Karpas-422 (cell line): ENCODE measurements around the gene TNPO1. TPM values are rescaled to one million over a fixed set of nuclear protein-coding genes. Genes with fewer than 3 reads are reported as not detected.

Source experiments
- DNase-seq: peaks from one replicate; pipeline ENCODE4 v3.0.0-alpha.2; 2015
- H2AFZ ChIP-seq: fragments of 200-600 bp; sonication (generic); 2 replicates; pipeline ENCODE4 v1.6.1; 2014; ENCODE audit warnings: antibody characterized with exemption, low read length, mixed read lengths
- H3K27ac ChIP-seq: fragments of 200-600 bp; sonication (generic); 2 replicates; pipeline ENCODE4 v1.5.1; 2014; ENCODE audit warnings: mild to moderate bottlenecking, low read length, moderate library complexity
- H3K27me3 ChIP-seq: fragments of 200-600 bp; sonication (generic); 2 replicates; pipeline ENCODE4 v1.6.1; 2014; ENCODE audit warnings: low read length, mixed read lengths
- H3K36me3 ChIP-seq: fragments of 200-600 bp; sonication (generic); 2 replicates; pipeline ENCODE4 v1.6.1; 2014; ENCODE audit warnings: low read length, mixed read lengths; ENCODE audit not compliant: insufficient read depth
- H3K4me1 ChIP-seq: fragments of 200-600 bp; sonication (generic); 2 replicates; pipeline ENCODE4 v1.6.1; 2014; ENCODE audit warnings: mild to moderate bottlenecking, low read length, mixed read lengths
- H3K4me2 ChIP-seq: fragments of 200-600 bp; sonication (generic); 2 replicates; pipeline ENCODE4 v1.6.1; 2014; ENCODE audit warnings: low read length, low read depth, mild to moderate bottlenecking; ENCODE audit not compliant: poor library complexity, severe bottlenecking
- H3K4me3 ChIP-seq: fragments of 200-600 bp; sonication (generic); 2 replicates; pipeline ENCODE4 v1.5.1; 2014; ENCODE audit warnings: mild to moderate bottlenecking, antibody characterized with exemption, low read length, mixed read lengths
- H3K79me2 ChIP-seq: fragments of 200-600 bp; sonication (generic); 2 replicates; pipeline ENCODE4 v1.6.1; 2014; ENCODE audit warnings: mild to moderate bottlenecking, low read length, mixed read lengths
- H3K9ac ChIP-seq: fragments of 200-600 bp; sonication (generic); 2 replicates; pipeline ENCODE4 v1.6.0; 2014; ENCODE audit warnings: low read length
- H3K9me2 ChIP-seq: fragments of 200-600 bp; sonication (generic), shearing (Covaris generic); replicated peaks from 2 replicates; pipeline ENCODE4 v1.6.0; 2014; ENCODE audit warnings: mild to moderate bottlenecking, low read length, moderate library complexity; ENCODE audit not compliant: insufficient read depth
- H3K9me3 ChIP-seq: fragments of 300-700, 200-600 bp; sonication (generic); 2 replicates; pipeline ENCODE4 v1.6.1; 2014; ENCODE audit warnings: low read length, mixed read lengths
- H4K20me1 ChIP-seq: fragments of 200-600 bp; sonication (generic); 2 replicates; pipeline ENCODE4 v1.6.1; 2014; ENCODE audit warnings: mild to moderate bottlenecking, antibody characterized with exemption, low read length, low read depth; ENCODE audit not compliant: insufficient read depth
- total RNA-seq: library from RNA; depleted of rRNA; stranded (reverse); fragments of >200 nt; shearing (Covaris generic); gene quantifications from 2 replicates; pipeline ENCODE4 v1.2.3, GENCODE V29; 2014; ENCODE audit warnings: low replicate concordance

The TNPO1 gene
- total RNA-seq, 1 experiment from 2014 or later: 94.1 TPM

- Histone ChIP-seq H3K27ac (peak overlapping the region; percentile 81), H3K79me2 (peaks cover 56% of the 10 kb centered on the region), H3K36me3 (peaks cover 33% of the 10 kb centered on the region), H2AFZ (peak overlapping the region; percentile 78; the same call in 1 of the 2 replicates), H4K20me1 (peaks cover 25% of the 10 kb centered on the region; the same call in 1 of the 2 replicates), H3K9me3 (no peaks in the 10 kb centered on the region), H3K9ac (peak overlapping the region; percentile 97), H3K4me2 (peak overlapping the region; percentile 84), H3K4me1 (peaks cover 56% of the 10 kb centered on the region), H3K27me3 (no peaks in the 10 kb centered on the region), H3K9me2 (no peaks in the 10 kb centered on the region), H3K4me3 (peak overlapping the region; percentile 95)
- peak; percentile 68 for DNase-seq
These were observed 32.3 kb downstream of the TNPO1 start for GRCh38 chr5:72848474-72849428.

- peaks cover 41% of the 10 kb centered on the region for H3K36me3 ChIP-seq
- H4K20me1 ChIP-seq: peaks cover 31% of the 10 kb centered on the region; the same call in 1 of the 2 replicates
- no peak for DNase-seq
- peak overlapping the region; percentile 10 for H3K27ac ChIP-seq
- no peaks in the 10 kb centered on the region for H3K27me3 ChIP-seq
- peaks cover 64% of the 10 kb centered on the region for H3K79me2 ChIP-seq
- peak overlapping the region; percentile 84 for H3K4me2 ChIP-seq
- peak overlapping the region; percentile 97 for H3K9ac ChIP-seq
- no peaks in the 10 kb centered on the region for H3K9me3 ChIP-seq
- H2AFZ ChIP-seq: no peak overlapping the region
- peaks cover 52% of the 10 kb centered on the region for H3K4me1 ChIP-seq
- H3K4me3 ChIP-seq: peak overlapping the region; percentile 81
- no peaks in the 10 kb centered on the region for H3K9me2 ChIP-seq
These were observed 33.1 kb downstream of the TNPO1 start for GRCh38 chr5:72849546-72849945.

- no peak for DNase-seq
- Histone ChIP-seq H3K79me2 (peaks cover 69% of the 10 kb centered on the region), H2AFZ (no peak overlapping the region), H3K36me3 (peaks cover 41% of the 10 kb centered on the region), H3K4me3 (peak overlapping the region; percentile 81), H3K9ac (peak overlapping the region; percentile 97; the same call in 1 of the 2 replicates), H3K27ac (0 out of 2 replicates have a peak overlapping the region, but pooled peaks have one; percentile 10), H3K4me2 (peak overlapping the region; percentile 84), H4K20me1 (peaks cover 34% of the 10 kb centered on the region; the same call in 1 of the 2 replicates), H3K27me3 (no peaks in the 10 kb centered on the region), H3K4me1 (peaks cover 47% of the 10 kb centered on the region), H3K9me3 (no peaks in the 10 kb centered on the region), H3K9me2 (no peaks in the 10 kb centered on the region)
These were observed 33.7 kb downstream of the TNPO1 start for GRCh38 chr5:72850113-72850512.

- H3K9me3 ChIP-seq: no peaks in the 10 kb centered on the region
- peaks cover 92% of the 10 kb centered on the region for H3K79me2 ChIP-seq
- peaks cover 40% of the 10 kb centered on the region for H3K4me1 ChIP-seq
- H3K27ac ChIP-seq: no peak overlapping the region
- no peak overlapping the region for H3K9ac ChIP-seq
- H4K20me1 ChIP-seq: peaks cover 39% of the 10 kb centered on the region
- H3K27me3 ChIP-seq: no peaks in the 10 kb centered on the region
- no peak overlapping the region for H3K4me2 ChIP-seq
- H3K9me2 ChIP-seq: no peaks in the 10 kb centered on the region
- no peak overlapping the region for H3K4me3 ChIP-seq
- no peak overlapping the region for H2AFZ ChIP-seq
- H3K36me3 ChIP-seq: peaks cover 55% of the 10 kb centered on the region
- DNase-seq: no peak
These were observed 35.9 kb downstream of the TNPO1 start for GRCh38 chr5:72852356-72852755.

GRCh38 chr5:72854419-72854818 is 38.0 kb downstream of the TNPO1 start:
- H3K9ac ChIP-seq: no peak overlapping the region
- H3K9me2 ChIP-seq: no peaks in the 10 kb centered on the region
- H4K20me1 ChIP-seq: peaks cover 39% of the 10 kb centered on the region
- H3K9me3 ChIP-seq: no peaks in the 10 kb centered on the region
- no peaks in the 10 kb centered on the region for H3K27me3 ChIP-seq
- H3K4me2 ChIP-seq: no peak overlapping the region
- peaks cover 65% of the 10 kb centered on the region for H3K36me3 ChIP-seq
- DNase-seq: no peak
- peaks cover 32% of the 10 kb centered on the region for H3K4me1 ChIP-seq
- no peak overlapping the region for H2AFZ ChIP-seq
- peaks cover 98% of the 10 kb centered on the region for H3K79me2 ChIP-seq
- no peak overlapping the region for H3K4me3 ChIP-seq
- H3K27ac ChIP-seq: no peak overlapping the region

- H3K4me1 ChIP-seq: peaks cover 18% of the 10 kb centered on the region
- H3K27me3 ChIP-seq: no peaks in the 10 kb centered on the region
- no peak overlapping the region for H3K9ac ChIP-seq
- peaks cover 29% of the 10 kb centered on the region for H4K20me1 ChIP-seq
- H3K9me3 ChIP-seq: no peaks in the 10 kb centered on the region
- H3K36me3 ChIP-seq: peaks cover 67% of the 10 kb centered on the region
- no peak overlapping the region for H3K4me3 ChIP-seq
- H3K9me2 ChIP-seq: no peaks in the 10 kb centered on the region
- H3K4me2 ChIP-seq: no peak overlapping the region
- peaks cover 98% of the 10 kb centered on the region for H3K79me2 ChIP-seq
- H2AFZ ChIP-seq: no peak overlapping the region
- DNase-seq: no peak
- H3K27ac ChIP-seq: no peak overlapping the region
These were observed 39.4 kb downstream of the TNPO1 start for GRCh38 chr5:72855821-72856220.

GRCh38 chr5:72857396-72857795 is 40.9 kb downstream of the TNPO1 start:
- Histone ChIP-seq H3K9me2 (no peaks in the 10 kb centered on the region), H3K4me2 (no peak overlapping the region), H3K36me3 (peaks cover 64% of the 10 kb centered on the region), H3K27ac (no peak overlapping the region), H2AFZ (no peak overlapping the region), H3K79me2 (peaks cover 96% of the 10 kb centered on the region), H3K4me3 (no peak overlapping the region), H3K9ac (no peak overlapping the region), H3K9me3 (no peaks in the 10 kb centered on the region), H3K4me1 (peaks cover 2% of the 10 kb centered on the region; the same call in 1 of the 2 replicates), H4K20me1 (peaks cover 26% of the 10 kb centered on the region), H3K27me3 (no peaks in the 10 kb centered on the region)
- DNase-seq: no peak

GRCh38 chr5:72859127-72859526 is 42.7 kb downstream of the TNPO1 start:
- Histone ChIP-seq H3K27me3 (no peaks in the 10 kb centered on the region), H3K27ac (no peak overlapping the region), H3K79me2 (peaks cover 91% of the 10 kb centered on the region), H4K20me1 (peaks cover 22% of the 10 kb centered on the region), H3K4me2 (no peak overlapping the region), H3K9me3 (no peaks in the 10 kb centered on the region), H3K4me3 (no peak overlapping the region), H3K9ac (no peak overlapping the region), H3K4me1 (no peaks in the 10 kb centered on the region), H3K9me2 (no peaks in the 10 kb centered on the region), H3K36me3 (peaks cover 58% of the 10 kb centered on the region), H2AFZ (no peak overlapping the region)
- DNase-seq: no peak
